Neural crest cell (in vitro differentiated cells): ENCODE results near the gene PCDH18. TPM values are rescaled to one million over a fixed set of nuclear protein-coding genes. Genes with fewer than 3 reads are reported as not detected.
A peak's percentile ranks its signal among the peaks of the same experiment; 100 is the strongest.

Experiments
- DNase-seq: peaks from one replicate; pipeline ENCODE4 v3.0.0; 2021; ENCODE audit warnings: low read depth, mixed read lengths, low spot score
- H3K27ac Mint-ChIP-seq: one replicate; pipeline ENCODE4 v1.8.0; 2021; ENCODE audit warnings: mild to moderate bottlenecking, mixed read lengths; ENCODE audit not compliant: unreplicated experiment
- H3K27me3 Mint-ChIP-seq: 2 replicates; pipeline ENCODE4 v1.8.0; 2021; ENCODE audit warnings: low read depth, mild to moderate bottlenecking, mixed read lengths
- H3K36me3 Mint-ChIP-seq: 2 replicates; pipeline ENCODE4 v1.8.0; 2021; ENCODE audit warnings: low read depth, mild to moderate bottlenecking, mixed read lengths
- H3K4me1 Mint-ChIP-seq: 2 replicates; pipeline ENCODE4 v1.8.0; 2021; ENCODE audit warnings: mixed read lengths
- H3K4me3 Mint-ChIP-seq: one replicate; pipeline ENCODE4 v1.8.0; 2021; ENCODE audit warnings: mild to moderate bottlenecking, mixed read lengths
- H3K9me3 Mint-ChIP-seq: 2 replicates; pipeline ENCODE4 v1.8.0; 2021; ENCODE audit warnings: mixed read lengths
- long read RNA-seq: library from polyadenylated mRNA; unstranded; transcript quantifications from one replicate; pipeline ENCODE4 v2.0.0, GENCODE V29; 2020
- total RNA-seq: library from RNA; stranded (reverse); gene quantifications from 2 replicates; pipeline ENCODE4 v1.2.1, GENCODE V29; 2021
- TF ChIP-seq, protein P1 (sequence below): fragments of 200-600 bp; sonication (generic); conservative IDR thresholded peaks from 2 replicates; pipeline ENCODE4 v1.5.0; 2021; ENCODE audit warnings: antibody characterized with exemption, mild to moderate bottlenecking

PCDH18 gene, protein sequence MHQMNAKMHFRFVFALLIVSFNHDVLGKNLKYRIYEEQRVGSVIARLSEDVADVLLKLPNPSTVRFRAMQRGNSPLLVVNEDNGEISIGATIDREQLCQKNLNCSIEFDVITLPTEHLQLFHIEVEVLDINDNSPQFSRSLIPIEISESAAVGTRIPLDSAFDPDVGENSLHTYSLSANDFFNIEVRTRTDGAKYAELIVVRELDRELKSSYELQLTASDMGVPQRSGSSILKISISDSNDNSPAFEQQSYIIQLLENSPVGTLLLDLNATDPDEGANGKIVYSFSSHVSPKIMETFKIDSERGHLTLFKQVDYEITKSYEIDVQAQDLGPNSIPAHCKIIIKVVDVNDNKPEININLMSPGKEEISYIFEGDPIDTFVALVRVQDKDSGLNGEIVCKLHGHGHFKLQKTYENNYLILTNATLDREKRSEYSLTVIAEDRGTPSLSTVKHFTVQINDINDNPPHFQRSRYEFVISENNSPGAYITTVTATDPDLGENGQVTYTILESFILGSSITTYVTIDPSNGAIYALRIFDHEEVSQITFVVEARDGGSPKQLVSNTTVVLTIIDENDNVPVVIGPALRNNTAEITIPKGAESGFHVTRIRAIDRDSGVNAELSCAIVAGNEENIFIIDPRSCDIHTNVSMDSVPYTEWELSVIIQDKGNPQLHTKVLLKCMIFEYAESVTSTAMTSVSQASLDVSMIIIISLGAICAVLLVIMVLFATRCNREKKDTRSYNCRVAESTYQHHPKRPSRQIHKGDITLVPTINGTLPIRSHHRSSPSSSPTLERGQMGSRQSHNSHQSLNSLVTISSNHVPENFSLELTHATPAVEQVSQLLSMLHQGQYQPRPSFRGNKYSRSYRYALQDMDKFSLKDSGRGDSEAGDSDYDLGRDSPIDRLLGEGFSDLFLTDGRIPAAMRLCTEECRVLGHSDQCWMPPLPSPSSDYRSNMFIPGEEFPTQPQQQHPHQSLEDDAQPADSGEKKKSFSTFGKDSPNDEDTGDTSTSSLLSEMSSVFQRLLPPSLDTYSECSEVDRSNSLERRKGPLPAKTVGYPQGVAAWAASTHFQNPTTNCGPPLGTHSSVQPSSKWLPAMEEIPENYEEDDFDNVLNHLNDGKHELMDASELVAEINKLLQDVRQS
- 65.7 and 67.4 TPM in 2 replicates for total RNA-seq
- long read RNA-seq, full-length matches to known transcripts = 26 of 54 reads
- long read RNA-seq, partial matches to known transcripts = 3 of 54 reads
- long read RNA-seq, other reads (novel, unspliced or antisense) = 25 of 54 reads

DNA sequence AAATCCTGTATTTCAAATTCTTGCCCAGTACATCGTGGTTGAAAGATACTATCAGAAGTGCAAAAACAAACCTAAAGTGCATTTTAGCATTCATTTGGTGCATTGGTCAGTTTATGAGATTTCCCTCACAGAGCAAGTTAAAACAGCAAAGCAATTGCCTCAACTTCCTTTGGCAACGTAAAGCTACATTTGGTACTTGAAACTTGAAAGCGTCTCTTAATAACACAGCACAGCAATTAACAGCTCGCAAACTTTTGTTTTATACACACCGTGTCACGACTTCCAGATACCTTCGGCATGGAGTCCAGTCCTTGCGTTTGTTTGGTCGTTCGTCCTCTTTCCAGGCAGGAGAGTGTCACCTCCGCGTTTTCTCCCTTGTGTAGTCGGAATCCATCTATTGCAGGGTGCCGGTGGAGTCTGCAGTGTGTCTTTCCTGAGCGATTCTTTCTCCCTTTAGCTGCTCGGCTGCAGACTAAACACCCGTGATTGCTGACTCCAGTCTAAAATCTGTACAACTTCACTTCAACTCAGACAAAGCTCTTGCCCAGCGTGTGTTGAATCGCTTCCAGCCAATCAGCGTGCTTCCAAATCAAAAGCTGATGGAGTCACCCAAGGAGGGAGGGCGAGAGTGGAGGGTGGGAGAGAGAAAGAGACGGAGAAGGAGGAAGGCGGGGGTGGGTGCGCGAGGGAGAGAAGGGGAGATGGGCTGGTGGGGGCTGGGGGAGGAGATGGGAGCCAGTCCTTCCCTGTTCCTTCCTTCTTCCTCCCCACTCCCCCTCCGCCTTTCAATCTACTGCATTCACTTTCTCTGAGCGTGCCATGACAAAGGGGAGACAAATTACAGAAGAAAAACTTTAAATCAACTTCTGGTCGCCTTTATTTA is at the start of gene PCDH18:
Gene PCDH18, minus strand, starts transcription at position 509 of the 883 bp plus-strand sequence. Its CDS starts 406 bp downstream, at position 103.
- Mint-ChIP-seq H3K27ac (no peak within 1 kb of the TSS), H3K9me3 (peaks cover 5% of the 10 kb centered on the region), H3K36me3 (peaks cover 19% of the 10 kb centered on the region), H3K4me1 (peaks cover 46% of the 10 kb centered on the region), H3K4me3 (no peak within 1 kb of the TSS), H3K27me3 (no peaks in the 10 kb centered on the region)
- peak; percentile 68 for DNase-seq
- TF ChIP-seq, protein P1, sequence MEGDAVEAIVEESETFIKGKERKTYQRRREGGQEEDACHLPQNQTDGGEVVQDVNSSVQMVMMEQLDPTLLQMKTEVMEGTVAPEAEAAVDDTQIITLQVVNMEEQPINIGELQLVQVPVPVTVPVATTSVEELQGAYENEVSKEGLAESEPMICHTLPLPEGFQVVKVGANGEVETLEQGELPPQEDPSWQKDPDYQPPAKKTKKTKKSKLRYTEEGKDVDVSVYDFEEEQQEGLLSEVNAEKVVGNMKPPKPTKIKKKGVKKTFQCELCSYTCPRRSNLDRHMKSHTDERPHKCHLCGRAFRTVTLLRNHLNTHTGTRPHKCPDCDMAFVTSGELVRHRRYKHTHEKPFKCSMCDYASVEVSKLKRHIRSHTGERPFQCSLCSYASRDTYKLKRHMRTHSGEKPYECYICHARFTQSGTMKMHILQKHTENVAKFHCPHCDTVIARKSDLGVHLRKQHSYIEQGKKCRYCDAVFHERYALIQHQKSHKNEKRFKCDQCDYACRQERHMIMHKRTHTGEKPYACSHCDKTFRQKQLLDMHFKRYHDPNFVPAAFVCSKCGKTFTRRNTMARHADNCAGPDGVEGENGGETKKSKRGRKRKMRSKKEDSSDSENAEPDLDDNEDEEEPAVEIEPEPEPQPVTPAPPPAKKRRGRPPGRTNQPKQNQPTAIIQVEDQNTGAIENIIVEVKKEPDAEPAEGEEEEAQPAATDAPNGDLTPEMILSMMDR = no peak

DNA sequence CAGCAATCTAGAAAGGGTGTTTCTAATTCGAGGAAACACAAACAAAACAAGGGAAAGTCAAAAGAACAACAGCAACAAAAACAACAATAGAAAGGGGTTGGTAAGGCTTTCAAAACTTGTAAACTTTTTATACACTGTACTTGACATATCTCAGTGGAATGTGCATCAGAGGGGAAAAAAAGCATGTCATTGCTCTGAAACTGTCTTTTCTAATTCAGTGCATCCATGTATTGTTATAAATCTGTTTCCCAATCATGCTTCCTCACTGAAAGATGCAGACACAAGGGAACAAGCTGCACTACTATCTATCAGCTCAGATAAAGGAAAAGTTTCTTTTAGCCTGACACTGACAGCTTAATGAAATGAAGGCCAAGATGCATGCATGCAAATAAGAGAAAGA is 44.2 kb upstream of the PCDH18 start:
- Mint-ChIP-seq H3K27me3 (no peaks in the 10 kb centered on the region), H3K27ac (peak overlapping the region; percentile 79), H3K9me3 (peaks cover 12% of the 10 kb centered on the region), H3K4me3 (no peak overlapping the region), H3K36me3 (peaks cover 9% of the 10 kb centered on the region), H3K4me1 (peaks cover 18% of the 10 kb centered on the region)
- TF ChIP-seq, protein P1 = no peak
- no peak for DNase-seq

DNA sequence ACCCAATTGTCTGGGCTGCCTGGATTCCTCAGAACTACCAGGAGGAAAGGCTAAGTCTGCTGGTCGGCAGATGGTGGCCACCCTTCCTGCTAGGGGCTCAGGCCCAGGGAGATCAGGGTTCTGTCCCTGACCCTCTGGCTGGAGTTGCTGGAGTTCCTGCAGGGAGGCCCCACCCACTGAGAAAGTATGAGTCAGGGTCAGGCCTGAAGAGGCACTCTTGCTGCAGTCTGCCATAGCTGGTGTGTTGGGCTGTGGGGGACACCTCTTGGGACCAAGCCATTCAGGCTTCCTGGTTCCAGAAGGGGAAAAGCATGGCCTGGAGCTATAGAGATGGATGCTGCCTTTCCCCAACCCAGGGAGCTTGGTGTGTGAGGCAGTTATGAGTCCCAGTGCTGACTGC is 40.4 kb upstream of the PCDH18 start:
- DNase-seq = no peak
- Mint-ChIP-seq H3K4me3 (no peak overlapping the region), H3K27me3 (no peaks in the 10 kb centered on the region), H3K9me3 (peaks cover 26% of the 10 kb centered on the region), H3K36me3 (peaks cover 10% of the 10 kb centered on the region), H3K27ac (no peak overlapping the region), H3K4me1 (peaks cover 16% of the 10 kb centered on the region)
- TF ChIP-seq, protein P1 = no peak

DNA sequence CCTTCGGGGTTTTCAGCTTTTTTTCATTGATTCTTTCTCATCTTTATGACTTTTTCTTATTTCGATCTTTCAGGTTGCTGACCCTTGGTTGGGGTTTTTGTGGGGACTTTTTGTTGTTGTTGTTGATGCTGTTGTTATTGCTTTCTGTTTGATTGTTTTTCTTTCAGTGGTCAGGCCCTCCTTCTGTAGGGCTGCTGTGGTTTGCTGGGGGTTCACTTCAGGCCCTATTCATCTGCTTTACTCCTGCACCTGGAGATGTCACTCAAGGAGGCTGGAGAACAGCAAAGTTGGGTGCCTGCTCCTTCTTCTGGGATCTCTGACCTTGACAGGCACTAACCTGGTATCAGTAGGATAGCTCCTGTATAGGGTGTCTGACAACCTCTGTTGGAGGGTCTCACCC is 39.9 kb upstream of the PCDH18 start:
- Mint-ChIP-seq H3K9me3 (peaks cover 26% of the 10 kb centered on the region), H3K4me1 (peaks cover 11% of the 10 kb centered on the region), H3K4me3 (no peak overlapping the region), H3K27me3 (no peaks in the 10 kb centered on the region), H3K36me3 (peaks cover 10% of the 10 kb centered on the region), H3K27ac (no peak overlapping the region)
- TF ChIP-seq, protein P1 = no peak
- no peak for DNase-seq
